ENCODE results near the gene SMNDC1.

The SMNDC1 gene

DNA sequence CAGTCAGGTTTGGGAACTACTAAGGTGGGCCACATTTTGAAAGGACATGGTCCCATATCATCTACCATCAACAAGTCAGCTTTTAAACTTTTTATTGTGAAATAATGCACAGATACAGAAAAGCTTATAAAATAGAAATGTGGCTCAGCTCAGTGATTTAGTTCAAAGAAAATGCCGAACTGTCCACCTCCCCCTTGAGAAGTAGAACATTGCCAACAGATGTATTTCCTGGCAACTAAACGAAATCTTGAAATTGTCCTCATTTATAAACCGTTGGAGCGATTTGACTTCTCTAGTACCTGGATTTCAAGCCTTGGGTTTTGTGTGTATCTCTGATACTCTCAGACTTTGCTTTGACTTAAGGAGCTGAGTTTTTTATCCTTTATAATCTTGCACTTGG, 32.7 kb upstream of the SMNDC1 start:
- no peak for TF ChIP-seq CTCF (IDR thresholded peaks at IDR 0.05)

DNA sequence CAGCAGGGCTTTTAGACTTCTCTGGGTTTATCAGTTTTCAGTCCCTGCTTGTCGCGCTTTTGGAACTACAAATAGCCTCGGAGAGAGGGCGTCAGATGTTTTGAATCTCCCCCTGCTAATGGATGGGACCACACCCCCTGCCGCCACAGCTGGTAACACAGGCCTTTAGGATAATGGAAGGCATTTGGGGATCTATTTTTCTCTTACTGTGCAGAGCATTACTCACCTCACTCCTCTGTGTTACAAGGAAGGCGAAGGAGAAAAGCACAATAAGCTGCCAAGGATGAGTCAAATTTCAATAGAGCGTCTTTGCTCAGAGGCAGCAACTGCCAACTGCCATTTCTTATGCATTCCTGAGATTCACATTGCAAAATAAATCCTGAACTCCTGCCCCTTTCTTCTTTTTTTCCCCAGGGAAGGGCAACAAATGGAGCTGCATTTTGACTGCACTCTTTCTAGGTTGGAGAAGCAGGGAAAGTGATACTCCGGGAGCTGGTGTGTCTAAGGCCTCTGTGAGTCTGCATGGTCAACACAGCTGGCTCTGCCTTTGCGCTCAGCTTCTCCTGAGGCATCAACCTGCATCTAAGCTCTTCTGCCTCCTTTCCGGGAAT, 31.5 kb upstream of the SMNDC1 start:
- no peak for TF ChIP-seq CTCF (IDR thresholded peaks at IDR 0.05)

DNA sequence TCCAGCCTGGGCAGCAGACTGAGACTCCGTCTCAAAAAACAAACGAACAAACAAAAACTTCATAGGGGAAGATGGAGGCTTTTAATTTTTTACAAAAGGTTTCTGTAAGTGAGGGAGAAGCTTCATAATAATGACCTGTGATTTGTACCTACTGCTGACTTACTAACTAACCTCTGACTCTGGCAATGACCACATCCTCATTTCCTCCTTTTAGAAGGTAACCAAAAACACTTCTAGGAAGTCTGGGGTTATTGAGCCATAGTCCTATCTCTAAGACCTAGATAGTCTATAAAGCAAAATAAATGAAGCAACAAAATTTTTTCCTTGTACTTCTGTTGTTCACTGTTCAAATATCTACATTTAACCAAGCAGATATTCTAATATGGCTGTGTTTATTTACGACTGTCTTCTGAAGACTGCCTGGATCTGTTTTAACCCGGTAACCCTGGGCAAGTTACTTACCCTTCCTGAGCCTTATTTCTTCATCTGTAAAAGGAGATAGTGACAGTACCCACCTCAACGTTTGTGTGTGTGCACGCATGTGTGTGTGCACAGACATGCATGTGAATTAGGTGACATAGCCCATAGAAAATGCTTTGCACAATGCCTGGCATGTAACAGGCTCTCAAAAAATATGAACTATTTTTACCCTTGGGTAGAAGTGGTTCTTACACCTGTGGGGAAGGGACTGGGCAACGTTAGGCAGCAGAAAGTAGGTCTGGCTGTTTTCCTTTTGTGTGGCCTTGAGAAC, 30.8 kb upstream of the SMNDC1 start:
- TF ChIP-seq CTCF (IDR thresholded peaks at IDR 0.05), result no peak

GRCh38 chr10:110334061-110334656, 29.4 kb upstream of the SMNDC1 start:
- no peak for TF ChIP-seq CTCF (IDR thresholded peaks at IDR 0.05)

DNA sequence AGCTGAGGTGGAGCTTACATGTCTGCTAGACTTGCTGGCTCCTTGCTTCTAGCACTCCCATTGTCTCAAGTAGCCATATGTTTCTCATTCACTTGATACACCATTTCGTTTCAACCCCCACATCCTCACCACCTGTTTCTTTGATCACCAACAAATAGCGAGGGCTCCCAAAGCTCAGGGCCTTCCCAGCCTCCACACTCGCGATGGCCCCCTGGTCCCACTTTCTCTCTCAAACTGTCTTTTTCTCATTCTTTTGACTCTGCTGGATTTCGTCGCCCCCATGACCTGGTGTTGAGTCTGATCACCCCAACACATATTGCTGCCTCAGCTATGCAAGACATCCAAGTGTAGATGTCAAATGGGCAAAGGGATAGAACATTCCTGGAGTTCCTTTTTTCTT, 26.0 kb upstream of the SMNDC1 start:
- TF ChIP-seq CTCF (IDR thresholded peaks at IDR 0.05), result no peak

- no peak for TF ChIP-seq CTCF (IDR thresholded peaks at IDR 0.05)
These were observed 22.7 kb upstream of the SMNDC1 start for GRCh38 chr10:110327262-110327914.

DNA sequence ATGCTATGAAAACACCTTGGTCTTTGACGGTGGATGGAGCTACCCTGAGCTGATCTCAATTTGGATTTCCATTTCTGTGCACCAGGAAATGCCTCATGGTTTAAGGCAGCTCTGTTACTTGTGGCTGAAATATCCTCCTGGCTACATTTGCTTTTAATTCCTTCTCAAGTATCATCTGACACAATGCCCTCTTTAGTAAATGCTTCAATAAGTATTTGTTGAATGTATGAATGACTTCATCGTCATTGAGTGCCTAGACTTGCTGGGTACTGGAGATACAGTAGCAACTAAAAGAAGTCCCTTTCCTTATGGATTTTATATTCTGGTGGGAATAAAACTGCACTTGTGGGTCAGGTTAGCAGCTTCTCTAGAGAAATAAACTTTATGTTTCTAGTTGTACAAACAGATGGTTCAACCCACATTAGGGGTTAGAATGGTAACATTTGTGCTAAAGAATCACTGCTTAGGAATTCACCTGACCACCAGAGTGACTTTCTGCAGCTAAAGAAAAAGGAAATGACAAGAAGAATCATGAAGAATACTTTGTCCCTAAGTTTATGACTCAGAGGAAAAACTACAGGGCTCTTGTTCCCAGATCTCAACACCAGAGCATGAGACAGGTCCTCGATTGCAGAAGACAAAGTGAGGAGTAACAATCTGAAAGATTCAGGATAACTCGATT, 21.8 kb upstream of the SMNDC1 start:
- TF ChIP-seq CTCF (IDR thresholded peaks at IDR 0.05), result no peak
